Measurements from ENCODE around the gene UGT1A1. TPM values are rescaled to one million over a fixed set of nuclear protein-coding genes. Genes with fewer than 3 reads are reported as not detected.
"Not testable (repeated sequence)": the region's sequence is repeated elsewhere in the genome, so short reads cannot be mapped to it uniquely, and the experiment has no call there.

UGT1A1 gene
- total RNA-seq, 1 donor from 2014 or later, result 0.98 TPM

DNA sequence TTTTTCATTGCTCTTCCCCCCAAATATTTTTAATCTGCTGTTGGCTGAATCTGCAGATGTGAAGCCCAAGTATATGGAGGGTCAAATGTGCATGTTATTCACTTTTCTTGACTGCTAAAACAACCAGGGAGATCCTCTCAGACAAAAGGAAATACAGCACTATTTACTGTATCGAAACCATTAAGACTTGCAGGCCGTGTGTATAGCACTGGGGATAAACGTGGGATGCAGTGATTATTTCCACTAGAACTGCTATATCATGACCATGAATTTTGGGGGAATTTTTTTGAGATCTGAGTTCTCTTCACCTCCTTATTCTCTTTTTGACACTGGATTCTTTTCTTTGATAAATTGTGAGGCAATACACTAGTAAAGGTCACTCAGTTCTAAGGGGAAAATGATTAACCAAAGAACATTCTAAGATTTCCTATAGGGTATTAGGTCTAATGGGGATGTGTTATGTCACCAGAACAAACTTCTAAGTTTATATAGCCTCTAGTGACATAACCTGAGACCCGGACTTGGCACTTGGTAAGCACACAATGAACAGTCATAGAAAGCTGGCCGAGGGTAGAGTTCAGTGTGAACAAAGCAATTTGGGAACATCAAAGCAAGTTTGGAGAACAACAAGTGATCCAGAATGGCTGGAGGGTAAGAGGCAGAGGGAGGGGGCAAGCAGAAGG, 14.9 kb upstream of the UGT1A1 start:
- TF ChIP-seq POLR2AphosphoS5 (IDR thresholded peaks at IDR 0.05; ENCODE audit: insufficient read depth in 1 of 2, low read depth in 1 of 2), result no peak
- no peaks in the 10 kb centered on the region for H3K9me3 ChIP-seq
- H3K27me3 ChIP-seq, result no peaks in the 10 kb centered on the region
- no peak overlapping the region for H3K27ac ChIP-seq
- no peaks in the 10 kb centered on the region for H3K4me1 ChIP-seq
- intact Hi-C loops (cut with DNase I), result no loop called here
- DNase-seq (ENCODE audit: extremely low spot score in 2 of 2), result no peak
- H3K36me3 ChIP-seq, result no peaks in the 10 kb centered on the region
- no peak overlapping the region for H3K4me3 ChIP-seq

DNA sequence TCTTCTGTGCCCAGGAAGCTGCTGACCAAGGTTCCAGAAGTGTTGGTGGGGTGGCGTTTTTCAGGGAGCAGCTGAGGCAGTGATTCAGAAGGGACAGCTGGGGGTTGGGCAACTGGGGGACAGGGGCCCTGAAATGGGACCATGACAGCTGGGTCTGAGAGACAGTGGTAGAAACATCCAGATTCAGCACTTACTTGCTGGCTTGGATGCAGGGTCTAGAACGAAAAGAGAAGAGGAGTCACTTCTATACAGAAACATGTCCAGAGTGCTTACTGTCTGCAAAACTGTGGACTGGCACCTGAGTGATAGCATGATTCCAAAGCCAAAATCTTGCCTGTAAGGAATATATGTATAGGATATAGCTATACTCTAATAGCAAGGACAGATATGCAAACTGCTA, 14.2 kb upstream of the UGT1A1 start:
- H3K27me3 ChIP-seq; H3K36me3 ChIP-seq; H3K27ac ChIP-seq; H3K4me3 ChIP-seq; intact Hi-C loops (cut with DNase I); H3K9me3 ChIP-seq; H3K4me1 ChIP-seq; DNase-seq (ENCODE audit: extremely low spot score in 2 of 2): not testable (repeated sequence)

DNA sequence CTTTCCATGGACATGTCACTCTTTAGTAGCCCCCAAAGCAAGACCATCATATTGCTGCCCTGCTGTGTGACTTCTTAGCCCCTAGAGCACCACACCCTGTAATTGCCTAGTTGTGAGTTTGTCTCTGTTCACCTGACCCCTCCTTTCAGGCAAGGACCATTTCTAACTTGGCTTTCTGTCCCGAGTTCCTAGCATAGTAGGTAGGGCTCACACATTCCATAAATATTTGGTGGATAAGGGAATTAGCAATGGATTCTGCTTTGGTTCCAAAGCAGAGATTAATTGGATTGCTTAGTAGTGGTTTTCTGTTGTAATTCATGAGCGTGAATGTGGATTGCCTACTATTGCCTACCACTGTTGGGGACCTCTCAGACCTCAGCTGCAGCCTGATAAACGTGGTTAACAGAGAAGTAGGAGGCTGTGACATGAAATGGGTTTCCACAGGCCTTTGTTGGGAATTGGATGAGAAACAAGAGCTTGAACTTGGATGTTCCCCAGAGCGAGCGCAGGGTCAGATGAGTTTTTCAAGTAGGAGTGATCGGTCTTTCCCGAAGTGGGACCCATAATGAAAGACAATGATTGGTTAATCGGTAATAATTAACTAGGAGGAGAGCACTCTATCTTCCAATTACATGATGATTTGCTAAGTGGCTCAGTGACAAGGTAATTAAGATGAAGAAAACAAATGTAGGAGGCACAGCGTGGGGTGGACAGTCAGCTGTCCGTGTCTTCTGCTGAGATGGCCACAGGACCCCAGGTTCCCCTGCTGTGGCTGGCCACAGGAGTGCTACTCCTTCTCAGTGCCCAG, 13.4 kb upstream of the UGT1A1 start:
- Histone ChIP-seq H3K27me3 (no peaks in the 10 kb centered on the region), H3K4me3 (no peak overlapping the region), H3K27ac (no peak overlapping the region), H3K4me1 (no peaks in the 10 kb centered on the region), H3K36me3 (no peaks in the 10 kb centered on the region), H3K9me3 (no peaks in the 10 kb centered on the region)
- no peak for TF ChIP-seq POLR2AphosphoS5 (IDR thresholded peaks at IDR 0.05; ENCODE audit: insufficient read depth in 1 of 2, low read depth in 1 of 2)
- intact Hi-C loops (cut with DNase I), result no loop called here
- DNase-seq (ENCODE audit: extremely low spot score in 2 of 2), result no peak

GRCh38 chr2:233747283-233747544, 12.9 kb upstream of the UGT1A1 start:
- intact Hi-C loops (cut with DNase I), result no loop called here
- TF ChIP-seq, protein P1, sequence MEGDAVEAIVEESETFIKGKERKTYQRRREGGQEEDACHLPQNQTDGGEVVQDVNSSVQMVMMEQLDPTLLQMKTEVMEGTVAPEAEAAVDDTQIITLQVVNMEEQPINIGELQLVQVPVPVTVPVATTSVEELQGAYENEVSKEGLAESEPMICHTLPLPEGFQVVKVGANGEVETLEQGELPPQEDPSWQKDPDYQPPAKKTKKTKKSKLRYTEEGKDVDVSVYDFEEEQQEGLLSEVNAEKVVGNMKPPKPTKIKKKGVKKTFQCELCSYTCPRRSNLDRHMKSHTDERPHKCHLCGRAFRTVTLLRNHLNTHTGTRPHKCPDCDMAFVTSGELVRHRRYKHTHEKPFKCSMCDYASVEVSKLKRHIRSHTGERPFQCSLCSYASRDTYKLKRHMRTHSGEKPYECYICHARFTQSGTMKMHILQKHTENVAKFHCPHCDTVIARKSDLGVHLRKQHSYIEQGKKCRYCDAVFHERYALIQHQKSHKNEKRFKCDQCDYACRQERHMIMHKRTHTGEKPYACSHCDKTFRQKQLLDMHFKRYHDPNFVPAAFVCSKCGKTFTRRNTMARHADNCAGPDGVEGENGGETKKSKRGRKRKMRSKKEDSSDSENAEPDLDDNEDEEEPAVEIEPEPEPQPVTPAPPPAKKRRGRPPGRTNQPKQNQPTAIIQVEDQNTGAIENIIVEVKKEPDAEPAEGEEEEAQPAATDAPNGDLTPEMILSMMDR (IDR thresholded peaks at IDR 0.05), result no peak
- TF ChIP-seq POLR2AphosphoS5 (IDR thresholded peaks at IDR 0.05; ENCODE audit: insufficient read depth in 1 of 2, low read depth in 1 of 2) (no peak), POLR2A (IDR thresholded peaks at IDR 0.05) (no peak)

DNA sequence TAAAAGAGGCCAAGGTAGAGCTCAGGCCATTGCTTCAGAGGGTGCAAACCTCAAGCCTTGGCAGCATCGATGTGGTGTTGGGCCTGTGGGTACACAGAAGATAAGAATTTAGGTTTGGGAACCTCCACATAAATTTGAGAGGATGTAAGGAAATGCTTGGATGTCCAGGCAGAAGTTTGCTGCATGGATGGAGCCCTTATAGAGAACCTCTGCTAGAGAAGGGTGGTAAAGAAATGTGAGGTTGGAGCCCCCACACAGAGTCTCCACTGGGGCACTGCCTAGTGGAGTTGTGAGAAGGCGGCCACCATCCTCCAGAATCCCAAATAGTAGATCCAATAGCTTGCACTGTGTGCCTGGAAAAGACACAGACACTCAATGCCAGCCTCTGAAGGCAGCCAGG, 9.4 kb upstream of the UGT1A1 start:
- H3K27me3 ChIP-seq; intact Hi-C loops (cut with DNase I); H3K4me3 ChIP-seq; H3K4me1 ChIP-seq; H3K9me3 ChIP-seq; DNase-seq (ENCODE audit: extremely low spot score in 2 of 2); H3K36me3 ChIP-seq; H3K27ac ChIP-seq: not testable (repeated sequence)

More at GRCh38 chr2:233747283-233747544, 12.9 kb upstream of the UGT1A1 start:
- Histone ChIP-seq H3K27ac (no peak overlapping the region), H3K9me3 (no peaks in the 10 kb centered on the region), H3K4me1 (no peaks in the 10 kb centered on the region), H3K4me3 (no peak overlapping the region), H3K36me3 (no peaks in the 10 kb centered on the region), H3K27me3 (no peaks in the 10 kb centered on the region)
- DNase-seq (ENCODE audit: extremely low spot score in 2 of 2), result no peak

GRCh38 chr2:233751212-233752009, 8.7 kb upstream of the UGT1A1 start:
- intact Hi-C loops (cut with DNase I); H3K4me3 ChIP-seq; H3K27me3 ChIP-seq; H3K36me3 ChIP-seq; H3K9me3 ChIP-seq; H3K4me1 ChIP-seq; H3K27ac ChIP-seq; DNase-seq (ENCODE audit: extremely low spot score in 2 of 2): not testable (repeated sequence)

GRCh38 chr2:233754872-233755611, 5.0 kb upstream of the UGT1A1 start:
- no peaks in the 10 kb centered on the region for H3K9me3 ChIP-seq
- H3K36me3 ChIP-seq, result no peaks in the 10 kb centered on the region
- intact Hi-C loops (cut with DNase I), result no loop called here
- H3K27ac ChIP-seq, result no peak overlapping the region
- no peak for TF ChIP-seq POLR2A (IDR thresholded peaks at IDR 0.05)
- no peak for TF ChIP-seq POLR2AphosphoS5 (IDR thresholded peaks at IDR 0.05; ENCODE audit: insufficient read depth in 1 of 2, low read depth in 1 of 2)
- TF ChIP-seq, protein P1 (IDR thresholded peaks at IDR 0.05), result no peak
- no peaks in the 10 kb centered on the region for H3K27me3 ChIP-seq
- H3K4me3 ChIP-seq, result no peak overlapping the region
- H3K4me1 ChIP-seq, result no peaks in the 10 kb centered on the region
- no peak for DNase-seq (ENCODE audit: extremely low spot score in 2 of 2)

Measured in vagina (tissue), 2 donors.